Panc1 (cell line): ENCODE data around the gene PRF1. TPM values are rescaled to one million over a fixed set of nuclear protein-coding genes. Genes with fewer than 3 reads are reported as not detected.

ENCODE experiments used
- ATAC-seq: fragments of 200-7000 bp; cut with Tn5 transposase; 2 replicates; pipeline ENCODE4 v1.9.1; 2020; ENCODE audit warnings: mild to moderate bottlenecking, moderate library complexity
- BruUV-seq: library from RNA; stranded (reverse); fragments of 400-500 nt; replicated peaks from 2 replicates; lab custom pipeline; 2021; lab: Mats Ljungman, UMichigan
- CTCF ChIA-PET: fragments of 300-600 bp; sonication (Branson Sonifier 250); formaldehyde crosslinking; loops from one replicate; lab custom pipeline; 2022; ENCODE audit warnings: antibody characterized with exemption; lab: Charles Lee
- POLR2A ChIA-PET: fragments of 300-600 bp; sonication (Branson Sonifier 250); formaldehyde crosslinking; loops from one replicate; lab custom pipeline; 2022; ENCODE audit warnings: antibody characterized with exemption; lab: Charles Lee
- DNase-seq: peaks from one replicate; pipeline ENCODE4 v3.0.0-alpha.2; 2010; ENCODE audit warnings: low read depth, low spot score
- H3K27ac ChIP-seq: 2 replicates; pipeline ENCODE4 v1.5.1; 2011; ENCODE audit warnings: mild to moderate bottlenecking, low read length, inconsistent platforms
- H3K27me3 ChIP-seq: fragments of 200-500 bp; sonication (Bioruptor generic); 2 replicates; pipeline ENCODE4 v1.6.0; 2014; ENCODE audit warnings: low read length, inconsistent platforms; ENCODE audit not compliant: control insufficient read depth, insufficient read depth
- H3K36me3 ChIP-seq: fragments of 200-500 bp; sonication (Bioruptor generic); 2 replicates; pipeline ENCODE4 v1.5.1; 2014; ENCODE audit warnings: inconsistent platforms, mild to moderate bottlenecking, low read length, moderate library complexity; ENCODE audit not compliant: control insufficient read depth, insufficient read depth
- H3K4me1 ChIP-seq: 2 replicates; pipeline ENCODE4 v1.5.1; 2011; ENCODE audit warnings: inconsistent platforms, mild to moderate bottlenecking, low read length, moderate library complexity; ENCODE audit not compliant: control insufficient read depth, insufficient read depth
- H3K4me3 ChIP-seq, 2 experiments: 2 replicates each; pipeline ENCODE4 v1.5.1; 2011 to 2012; ENCODE audit warnings: low read depth in 2 of 2, low read length in 2 of 2, mild to moderate bottlenecking in 2 of 2, inconsistent platforms in 1 of 2, moderate library complexity in 1 of 2
- H3K9me3 ChIP-seq: fragments of 200-500 bp; sonication (Bioruptor generic); 2 replicates; pipeline ENCODE4 v1.5.1; 2014; ENCODE audit warnings: low read depth, mild to moderate bottlenecking, inconsistent platforms, low read length, moderate library complexity; ENCODE audit not compliant: control insufficient read depth, insufficient read depth
- POLR2AphosphoS5 ChIP-seq: IDR thresholded peaks from 2 replicates; pipeline ENCODE4 v1.6.1; 2012; ENCODE audit warnings: mild to moderate bottlenecking, low read depth, low read length, moderate library complexity
- SIN3A ChIP-seq: IDR thresholded peaks from 2 replicates; pipeline ENCODE4 v1.6.1; 2012; ENCODE audit warnings: low read depth, mild to moderate bottlenecking, low read length, moderate library complexity, borderline replicate concordance; ENCODE audit not compliant: insufficient read depth
- TCF7L2 ChIP-seq: IDR thresholded peaks from 2 replicates; pipeline ENCODE4 v1.6.1; 2011; ENCODE audit warnings: mild to moderate bottlenecking, low read depth, low read length, inconsistent platforms
- in situ Hi-C: cut with HindIII; loops from 2 replicates; pipeline ENCODE4 v1.10.0; 2016; ENCODE audit warnings: low sequenced_read_pairs, low pct_unique_long_range_greater_than_20kb
- intact Hi-C: fragments of 100-400 bp; cut with micrococcal nuclease; formaldehyde crosslinking; loops from one replicate; pipeline ENCODE4 v1.10.0; 2022; ENCODE audit not compliant: unreplicated experiment
- total RNA-seq: library from RNA; stranded (reverse); gene quantifications from one replicate; pipeline ENCODE4 v1.2.1, GENCODE V29; 2021; ENCODE audit not compliant: unreplicated experiment
- TF ChIP-seq, protein P1 (sequence below): fragments of 450-650 bp; IDR thresholded peaks from 2 replicates; pipeline ENCODE4 v1.5.1; 2017; ENCODE audit warnings: mild to moderate bottlenecking
- TF ChIP-seq, protein P2 (sequence below), 2 experiments: IDR thresholded peaks; 2 replicates each; pipeline ENCODE4 v1.6.1; 2011 to 2012; ENCODE audit warnings: low read depth in 2 of 2, control low read depth in 1 of 2, low read length in 1 of 2, mild to moderate bottlenecking in 1 of 2, moderate library complexity in 1 of 2; ENCODE audit not compliant: insufficient read depth in 1 of 2

Gene PRF1
- total RNA-seq, 1 experiment from 2014 or later: not detected

DNA sequence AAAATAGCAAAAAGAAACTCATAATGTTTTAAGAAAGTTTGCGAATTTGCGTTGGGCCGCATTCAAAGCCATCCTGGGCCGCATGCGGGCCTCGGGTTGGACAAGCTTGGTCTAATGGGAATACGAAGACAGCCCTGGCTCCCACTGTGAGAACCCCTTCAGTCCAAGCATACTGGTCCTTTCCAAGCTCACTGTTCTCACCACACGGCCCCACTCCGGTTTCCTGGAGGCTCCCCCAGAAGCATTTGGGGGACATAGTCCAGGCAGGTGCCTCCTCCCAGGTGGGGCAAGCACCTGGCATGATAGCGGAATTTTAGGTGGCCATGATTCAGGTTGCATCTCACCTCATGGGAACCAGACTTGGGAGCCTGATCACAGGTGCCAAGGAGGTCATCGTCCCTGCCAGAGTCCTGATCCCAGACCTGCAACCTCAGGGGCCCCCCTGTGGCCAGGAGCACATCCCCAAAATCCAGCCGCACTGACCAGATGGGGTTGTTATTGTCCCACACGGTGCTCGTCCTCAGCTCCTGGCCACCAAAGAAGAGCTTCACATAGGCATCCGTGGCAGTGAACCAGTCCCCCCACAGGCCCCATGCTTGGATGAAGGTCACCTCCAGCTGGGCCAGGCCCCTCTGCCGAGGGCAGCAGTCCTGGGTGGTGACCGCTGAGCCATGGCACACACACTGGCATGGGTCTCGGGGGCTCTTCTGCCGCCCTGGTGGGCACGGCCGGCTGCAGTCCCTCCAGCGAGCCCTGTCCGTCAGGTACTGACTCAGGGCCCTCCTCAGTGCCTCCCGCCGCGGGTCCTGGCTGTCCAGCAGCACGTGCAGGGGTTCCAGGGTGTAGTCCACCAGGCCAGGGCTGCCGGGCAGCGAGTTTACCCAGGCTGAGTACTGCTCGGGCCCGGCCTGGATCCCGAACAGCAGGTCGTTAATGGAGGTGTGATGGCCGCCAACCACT lies 4.4 kb downstream of the PRF1 start:
- no peak overlapping the region for H3K27ac ChIP-seq
- H3K4me3 ChIP-seq: no peak overlapping the region
- no peaks in the 10 kb centered on the region for H3K27me3 ChIP-seq
- DNase-seq: no peak
- TF ChIP-seq TCF7L2 (no peak), POLR2AphosphoS5 (no peak), SIN3A (no peak)
- TF ChIP-seq, protein P1, sequence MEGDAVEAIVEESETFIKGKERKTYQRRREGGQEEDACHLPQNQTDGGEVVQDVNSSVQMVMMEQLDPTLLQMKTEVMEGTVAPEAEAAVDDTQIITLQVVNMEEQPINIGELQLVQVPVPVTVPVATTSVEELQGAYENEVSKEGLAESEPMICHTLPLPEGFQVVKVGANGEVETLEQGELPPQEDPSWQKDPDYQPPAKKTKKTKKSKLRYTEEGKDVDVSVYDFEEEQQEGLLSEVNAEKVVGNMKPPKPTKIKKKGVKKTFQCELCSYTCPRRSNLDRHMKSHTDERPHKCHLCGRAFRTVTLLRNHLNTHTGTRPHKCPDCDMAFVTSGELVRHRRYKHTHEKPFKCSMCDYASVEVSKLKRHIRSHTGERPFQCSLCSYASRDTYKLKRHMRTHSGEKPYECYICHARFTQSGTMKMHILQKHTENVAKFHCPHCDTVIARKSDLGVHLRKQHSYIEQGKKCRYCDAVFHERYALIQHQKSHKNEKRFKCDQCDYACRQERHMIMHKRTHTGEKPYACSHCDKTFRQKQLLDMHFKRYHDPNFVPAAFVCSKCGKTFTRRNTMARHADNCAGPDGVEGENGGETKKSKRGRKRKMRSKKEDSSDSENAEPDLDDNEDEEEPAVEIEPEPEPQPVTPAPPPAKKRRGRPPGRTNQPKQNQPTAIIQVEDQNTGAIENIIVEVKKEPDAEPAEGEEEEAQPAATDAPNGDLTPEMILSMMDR: no peak
- H3K9me3 ChIP-seq: no peaks in the 10 kb centered on the region
- no peaks in the 10 kb centered on the region for H3K36me3 ChIP-seq
- intact Hi-C loops (no loop called here), in situ Hi-C loops (no loop called here)
- BruUV-seq: no TSS peak
- ATAC-seq: no peak
- ChIA-PET CTCF (interaction anchor here (0.6 kb wide), 2 partner anchors 47 to 132 kb away, joined by 3 read pairs; no protein-coding TSS in a partner anchor), POLR2A (interaction anchor here (0.6 kb wide), 1 partner anchor 333 kb away, joined by 3 read pairs; no protein-coding TSS in a partner anchor)
- no peaks in the 10 kb centered on the region for H3K4me1 ChIP-seq

DNA sequence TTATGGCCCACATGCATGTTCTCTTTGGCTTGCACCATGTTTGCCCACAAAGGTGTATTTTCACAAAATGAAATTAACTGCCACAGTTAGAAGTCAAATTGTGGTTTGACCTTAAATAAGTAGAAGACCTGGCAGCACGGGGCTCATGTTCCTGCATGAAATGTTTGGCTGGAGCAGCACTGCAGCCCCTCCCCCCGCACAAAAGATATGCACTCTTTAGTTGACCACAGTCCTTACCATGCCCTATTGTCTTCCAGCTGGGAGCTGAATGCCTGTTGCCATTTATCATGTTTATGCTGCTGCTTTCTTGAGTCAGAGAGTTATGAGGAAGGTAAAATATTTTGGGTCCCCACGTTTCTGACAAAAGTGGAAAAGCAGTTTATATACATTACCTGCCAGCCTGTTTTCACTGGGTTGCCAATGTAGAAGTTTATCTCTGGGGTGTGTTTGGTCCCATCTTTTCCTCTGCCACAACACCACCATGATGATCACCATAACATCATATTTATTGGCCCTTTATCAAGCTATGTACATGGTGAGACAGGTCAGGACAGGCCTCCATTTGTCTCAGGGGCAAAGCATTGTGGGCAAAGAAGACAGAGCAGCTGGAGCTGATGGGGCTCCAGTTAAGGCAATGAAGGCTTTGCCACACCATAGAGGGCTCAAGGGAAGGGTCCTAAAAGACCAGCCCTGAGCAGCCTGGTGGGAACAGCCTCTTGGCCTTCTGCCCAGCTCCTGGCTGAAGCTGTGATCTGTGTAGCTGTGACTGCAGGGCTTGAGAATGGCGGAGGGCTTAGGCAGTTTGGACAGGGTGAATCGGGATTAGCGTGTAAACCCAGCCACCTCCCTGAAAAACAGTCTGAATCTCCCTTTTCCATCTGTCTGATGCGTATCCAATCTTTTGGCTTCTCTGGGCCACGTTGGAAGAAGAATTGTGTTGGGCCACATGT lies 5.4 kb downstream of the PRF1 start:
- no peaks in the 10 kb centered on the region for H3K9me3 ChIP-seq
- ChIA-PET CTCF (interaction anchor here (0.6 kb wide), 2 partner anchors 46 to 131 kb away, joined by 3 read pairs; no protein-coding TSS in a partner anchor), POLR2A (interaction anchor here (0.6 kb wide), 1 partner anchor 332 kb away, joined by 3 read pairs; no protein-coding TSS in a partner anchor)
- TF ChIP-seq POLR2AphosphoS5: no peak
- TF ChIP-seq SIN3A: no peak
- TF ChIP-seq, protein P2, sequence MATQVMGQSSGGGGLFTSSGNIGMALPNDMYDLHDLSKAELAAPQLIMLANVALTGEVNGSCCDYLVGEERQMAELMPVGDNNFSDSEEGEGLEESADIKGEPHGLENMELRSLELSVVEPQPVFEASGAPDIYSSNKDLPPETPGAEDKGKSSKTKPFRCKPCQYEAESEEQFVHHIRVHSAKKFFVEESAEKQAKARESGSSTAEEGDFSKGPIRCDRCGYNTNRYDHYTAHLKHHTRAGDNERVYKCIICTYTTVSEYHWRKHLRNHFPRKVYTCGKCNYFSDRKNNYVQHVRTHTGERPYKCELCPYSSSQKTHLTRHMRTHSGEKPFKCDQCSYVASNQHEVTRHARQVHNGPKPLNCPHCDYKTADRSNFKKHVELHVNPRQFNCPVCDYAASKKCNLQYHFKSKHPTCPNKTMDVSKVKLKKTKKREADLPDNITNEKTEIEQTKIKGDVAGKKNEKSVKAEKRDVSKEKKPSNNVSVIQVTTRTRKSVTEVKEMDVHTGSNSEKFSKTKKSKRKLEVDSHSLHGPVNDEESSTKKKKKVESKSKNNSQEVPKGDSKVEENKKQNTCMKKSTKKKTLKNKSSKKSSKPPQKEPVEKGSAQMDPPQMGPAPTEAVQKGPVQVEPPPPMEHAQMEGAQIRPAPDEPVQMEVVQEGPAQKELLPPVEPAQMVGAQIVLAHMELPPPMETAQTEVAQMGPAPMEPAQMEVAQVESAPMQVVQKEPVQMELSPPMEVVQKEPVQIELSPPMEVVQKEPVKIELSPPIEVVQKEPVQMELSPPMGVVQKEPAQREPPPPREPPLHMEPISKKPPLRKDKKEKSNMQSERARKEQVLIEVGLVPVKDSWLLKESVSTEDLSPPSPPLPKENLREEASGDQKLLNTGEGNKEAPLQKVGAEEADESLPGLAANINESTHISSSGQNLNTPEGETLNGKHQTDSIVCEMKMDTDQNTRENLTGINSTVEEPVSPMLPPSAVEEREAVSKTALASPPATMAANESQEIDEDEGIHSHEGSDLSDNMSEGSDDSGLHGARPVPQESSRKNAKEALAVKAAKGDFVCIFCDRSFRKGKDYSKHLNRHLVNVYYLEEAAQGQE (IDR thresholded peaks at IDR 0.05; ENCODE audit: insufficient read depth in 1 of 2, low read depth in 2 of 2, low read length in 1 of 2): no peak
- TF ChIP-seq, protein P1: no peak
- no peak for TF ChIP-seq TCF7L2
- no peaks in the 10 kb centered on the region for H3K36me3 ChIP-seq
- in situ Hi-C loops: no loop called here
- H3K27ac ChIP-seq: no peak overlapping the region
- ATAC-seq (no peak), DNase-seq (no peak)
- H3K4me1 ChIP-seq: no peaks in the 10 kb centered on the region
- BruUV-seq: no TSS peak
- H3K4me3 ChIP-seq: no peak overlapping the region
- intact Hi-C loops: no loop called here
- H3K27me3 ChIP-seq: no peaks in the 10 kb centered on the region
